Gastrocnemius medialis (tissue), 4 donors: Measurements from ENCODE around the gene DOCK4.

Experiments
- POLR2A ChIP-seq, 2 donors: fragments of 450-650 bp; IDR thresholded peaks; one replicate each; pipeline ENCODE4 v1.6.1; 2017; ENCODE audit warnings: antibody characterized with exemption in 2 of 2, mild to moderate bottlenecking in 2 of 2, moderate library complexity in 2 of 2
- TF ChIP-seq, protein P1 (sequence below), 5 experiments: fragments of 450-650 bp in 3 of 5; fragments of 200-600 bp in 2 of 5; sonication (generic) in 2 of 5; IDR thresholded peaks in 4 of 5; conservative IDR thresholded peaks in 1 of 5; 1 replicate in 4 of 5; 2 replicates in 1 of 5; pipeline ENCODE4 v1.5.1; 2016 to 2019; ENCODE audit warnings: antibody characterized with exemption in 5 of 5, mild to moderate bottlenecking in 3 of 5, moderate library complexity in 3 of 5

GRCh38 chr7:111866787-111867186, 339.4 kb downstream of the DOCK4 start:
- TF ChIP-seq POLR2A (IDR thresholded peaks at IDR 0.05), result no peak
- TF ChIP-seq, protein P1, sequence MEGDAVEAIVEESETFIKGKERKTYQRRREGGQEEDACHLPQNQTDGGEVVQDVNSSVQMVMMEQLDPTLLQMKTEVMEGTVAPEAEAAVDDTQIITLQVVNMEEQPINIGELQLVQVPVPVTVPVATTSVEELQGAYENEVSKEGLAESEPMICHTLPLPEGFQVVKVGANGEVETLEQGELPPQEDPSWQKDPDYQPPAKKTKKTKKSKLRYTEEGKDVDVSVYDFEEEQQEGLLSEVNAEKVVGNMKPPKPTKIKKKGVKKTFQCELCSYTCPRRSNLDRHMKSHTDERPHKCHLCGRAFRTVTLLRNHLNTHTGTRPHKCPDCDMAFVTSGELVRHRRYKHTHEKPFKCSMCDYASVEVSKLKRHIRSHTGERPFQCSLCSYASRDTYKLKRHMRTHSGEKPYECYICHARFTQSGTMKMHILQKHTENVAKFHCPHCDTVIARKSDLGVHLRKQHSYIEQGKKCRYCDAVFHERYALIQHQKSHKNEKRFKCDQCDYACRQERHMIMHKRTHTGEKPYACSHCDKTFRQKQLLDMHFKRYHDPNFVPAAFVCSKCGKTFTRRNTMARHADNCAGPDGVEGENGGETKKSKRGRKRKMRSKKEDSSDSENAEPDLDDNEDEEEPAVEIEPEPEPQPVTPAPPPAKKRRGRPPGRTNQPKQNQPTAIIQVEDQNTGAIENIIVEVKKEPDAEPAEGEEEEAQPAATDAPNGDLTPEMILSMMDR (IDR thresholded peaks at IDR 0.05 in 4 of 5, conservative IDR thresholded peaks at IDR 0.05 in 1 of 5), result no peak
